Endothelial cell (in vitro differentiated cells): ENCODE data around the gene ZFTA. TPM values are rescaled to one million over a fixed set of nuclear protein-coding genes. Genes with fewer than 3 reads are reported as not detected.
A peak's percentile ranks its signal among the peaks of the same experiment; 100 is the strongest.

ENCODE experiments used
- DNase-seq: peaks from one replicate; pipeline ENCODE4 v3.0.0; 2021; ENCODE audit warnings: low spot score
- H3K27ac Mint-ChIP-seq: one replicate; pipeline ENCODE4 v1.8.0; 2021; ENCODE audit warnings: mixed read lengths, inconsistent platforms; ENCODE audit not compliant: unreplicated experiment
- H3K27me3 Mint-ChIP-seq: one replicate; pipeline ENCODE4 v1.8.0; 2021; ENCODE audit warnings: mild to moderate bottlenecking, moderate library complexity, mixed read lengths, inconsistent platforms; ENCODE audit not compliant: unreplicated experiment
- H3K36me3 Mint-ChIP-seq: one replicate; pipeline ENCODE4 v1.8.0; 2021; ENCODE audit warnings: mild to moderate bottlenecking, low read depth, mixed read lengths, inconsistent platforms; ENCODE audit not compliant: unreplicated experiment
- H3K4me1 Mint-ChIP-seq: one replicate; pipeline ENCODE4 v1.8.0; 2021; ENCODE audit warnings: mild to moderate bottlenecking, mixed read lengths, inconsistent platforms; ENCODE audit not compliant: unreplicated experiment
- H3K4me3 Mint-ChIP-seq: one replicate; pipeline ENCODE4 v1.8.0; 2021; ENCODE audit warnings: mild to moderate bottlenecking, mixed read lengths, inconsistent platforms; ENCODE audit not compliant: unreplicated experiment
- H3K9me3 Mint-ChIP-seq: one replicate; pipeline ENCODE4 v1.8.0; 2021; ENCODE audit warnings: mixed read lengths, inconsistent platforms; ENCODE audit not compliant: unreplicated experiment
- total RNA-seq: library from RNA; stranded (reverse); fragmentation: NEBNext Ultra II Directional; extraction: Animal tissue kit (Norgen Biotek cat#: 25700); gene quantifications from one replicate; pipeline ENCODE4 v1.2.1, GENCODE V29; 2021; ENCODE audit not compliant: unreplicated experiment
- TF ChIP-seq, protein P1 (sequence below): fragments of 200-600 bp; sonication (generic); IDR thresholded peaks from one replicate; pipeline ENCODE4 v1.5.0; 2021; ENCODE audit warnings: antibody characterized with exemption; ENCODE audit not compliant: unreplicated experiment

The ZFTA gene
- total RNA-seq, 1 donor from 2014 or later: 41.1 TPM

- TF ChIP-seq, protein P1, sequence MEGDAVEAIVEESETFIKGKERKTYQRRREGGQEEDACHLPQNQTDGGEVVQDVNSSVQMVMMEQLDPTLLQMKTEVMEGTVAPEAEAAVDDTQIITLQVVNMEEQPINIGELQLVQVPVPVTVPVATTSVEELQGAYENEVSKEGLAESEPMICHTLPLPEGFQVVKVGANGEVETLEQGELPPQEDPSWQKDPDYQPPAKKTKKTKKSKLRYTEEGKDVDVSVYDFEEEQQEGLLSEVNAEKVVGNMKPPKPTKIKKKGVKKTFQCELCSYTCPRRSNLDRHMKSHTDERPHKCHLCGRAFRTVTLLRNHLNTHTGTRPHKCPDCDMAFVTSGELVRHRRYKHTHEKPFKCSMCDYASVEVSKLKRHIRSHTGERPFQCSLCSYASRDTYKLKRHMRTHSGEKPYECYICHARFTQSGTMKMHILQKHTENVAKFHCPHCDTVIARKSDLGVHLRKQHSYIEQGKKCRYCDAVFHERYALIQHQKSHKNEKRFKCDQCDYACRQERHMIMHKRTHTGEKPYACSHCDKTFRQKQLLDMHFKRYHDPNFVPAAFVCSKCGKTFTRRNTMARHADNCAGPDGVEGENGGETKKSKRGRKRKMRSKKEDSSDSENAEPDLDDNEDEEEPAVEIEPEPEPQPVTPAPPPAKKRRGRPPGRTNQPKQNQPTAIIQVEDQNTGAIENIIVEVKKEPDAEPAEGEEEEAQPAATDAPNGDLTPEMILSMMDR: no peak
- no peak overlapping the region for H3K27ac Mint-ChIP-seq
- H3K4me1 Mint-ChIP-seq: peaks cover 13% of the 10 kb centered on the region
- DNase-seq: no peak
- peaks cover 6% of the 10 kb centered on the region for H3K36me3 Mint-ChIP-seq
- peaks cover 6% of the 10 kb centered on the region for H3K27me3 Mint-ChIP-seq
- peak overlapping the region; percentile 49 for H3K4me3 Mint-ChIP-seq
- no peaks in the 10 kb centered on the region for H3K9me3 Mint-ChIP-seq
Observed at GRCh38 chr11:63756919-63757761, 11.4 kb downstream of the ZFTA start.

GRCh38 chr11:63749624-63750023 is 19.0 kb downstream of the ZFTA start:
- no peak overlapping the region for H3K27ac Mint-ChIP-seq
- no peak for DNase-seq
- peaks cover 16% of the 10 kb centered on the region for H3K4me1 Mint-ChIP-seq
- H3K27me3 Mint-ChIP-seq: peaks cover 3% of the 10 kb centered on the region
- peaks cover 4% of the 10 kb centered on the region for H3K36me3 Mint-ChIP-seq
- no peak overlapping the region for H3K4me3 Mint-ChIP-seq
- H3K9me3 Mint-ChIP-seq: no peaks in the 10 kb centered on the region
- TF ChIP-seq, protein P1: no peak

DNA sequence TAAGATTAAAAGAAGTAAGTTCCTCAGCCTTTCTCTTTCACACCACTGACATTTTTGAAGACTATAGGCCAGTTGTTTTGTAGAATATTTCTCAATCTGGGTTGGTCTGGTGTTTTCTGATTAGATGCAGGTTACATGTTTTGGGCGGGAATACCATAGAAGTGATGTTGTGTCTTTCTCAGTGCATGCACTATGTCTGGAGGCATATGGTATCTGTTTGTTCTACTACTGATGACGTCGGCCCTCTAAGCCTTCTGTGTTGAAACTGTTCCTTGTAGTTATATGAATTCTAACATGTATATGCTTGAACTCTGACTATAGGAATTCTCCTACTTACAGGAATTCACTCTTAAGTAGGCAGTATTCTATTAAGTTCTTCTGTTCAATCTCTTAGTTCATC is 21.6 kb downstream of the ZFTA start:
- no peak overlapping the region for H3K4me3 Mint-ChIP-seq
- H3K4me1 Mint-ChIP-seq: peaks cover 16% of the 10 kb centered on the region
- no peaks in the 10 kb centered on the region for H3K9me3 Mint-ChIP-seq
- H3K27ac Mint-ChIP-seq: no peak overlapping the region
- DNase-seq: no peak
- TF ChIP-seq, protein P1: no peak
- no peaks in the 10 kb centered on the region for H3K36me3 Mint-ChIP-seq
- peaks cover 5% of the 10 kb centered on the region for H3K27me3 Mint-ChIP-seq

DNA sequence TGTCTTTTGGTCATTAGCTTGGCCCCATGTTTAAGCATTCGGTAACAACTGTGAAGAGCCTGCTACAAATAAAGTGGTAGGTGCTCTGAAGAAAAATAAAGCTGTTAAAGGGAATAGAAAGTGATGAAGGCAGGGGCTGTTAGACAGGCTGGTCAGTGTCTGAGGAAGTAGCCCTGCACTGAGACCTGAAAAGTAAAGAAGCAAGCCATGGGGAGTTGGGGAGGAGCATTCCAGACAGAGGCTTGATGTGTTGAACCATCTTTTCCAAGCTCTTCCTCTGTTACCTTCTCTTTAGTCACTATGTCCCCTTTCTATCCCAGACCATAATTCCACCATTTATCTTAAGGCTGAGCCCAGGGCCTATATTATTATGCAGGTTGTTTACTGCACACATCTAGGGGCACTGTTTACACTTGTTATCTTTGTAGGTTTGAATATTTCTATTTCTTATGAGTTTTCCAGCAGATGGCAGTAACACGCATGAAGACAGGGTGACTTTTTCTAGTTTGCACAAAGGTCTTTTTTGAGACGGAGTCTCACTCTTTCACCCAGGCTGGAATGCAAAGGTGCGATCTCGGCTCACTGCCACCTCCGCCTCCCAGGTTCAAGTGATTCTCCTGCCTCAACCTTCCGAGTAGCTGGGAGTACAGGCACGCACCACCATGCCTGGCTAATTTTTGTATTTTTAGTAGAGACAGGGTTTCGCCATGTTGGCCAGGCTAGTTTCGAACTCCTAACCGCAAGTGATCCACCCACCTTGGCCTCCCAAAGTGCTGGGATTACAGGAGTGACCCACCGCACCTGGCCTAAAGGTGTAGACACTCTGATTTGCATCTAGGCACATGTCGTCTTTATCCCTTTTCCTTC is 23.0 kb downstream of the ZFTA start:
- no peak for DNase-seq
- H3K27ac Mint-ChIP-seq: no peak overlapping the region

More for the DNA sequence above, 23.0 kb downstream of the ZFTA start:
- H3K27me3 Mint-ChIP-seq: peaks cover 5% of the 10 kb centered on the region
- TF ChIP-seq, protein P1: no peak
- H3K4me3 Mint-ChIP-seq: no peak overlapping the region
- H3K9me3 Mint-ChIP-seq: no peaks in the 10 kb centered on the region
- H3K36me3 Mint-ChIP-seq: no peaks in the 10 kb centered on the region
- H3K4me1 Mint-ChIP-seq: peaks cover 16% of the 10 kb centered on the region
